ENCODE results near the gene C21orf91.

Gene C21orf91

GRCh38 chr21:17819114-17819876 is at the start of gene C21orf91:
C21orf91 (minus strand) TSS chr21:17819356; CDS start chr21:17818318, 1,038 bp downstream.
- DNase-seq, result peak; percentile 75

GRCh38 chr21:17866590-17866989 is 47.4 kb upstream of the C21orf91 start:
- DNase-seq, result no peak

GRCh38 chr21:17859661-17860060 is 40.5 kb upstream of the C21orf91 start:
- no peak for DNase-seq

- no peak for DNase-seq
These were observed 39.6 kb upstream of the C21orf91 start for GRCh38 chr21:17858747-17859146.

- DNase-seq, result no peak
These were observed 35.6 kb upstream of the C21orf91 start for GRCh38 chr21:17854745-17855144.

GRCh38 chr21:17853393-17854275 is 34.5 kb upstream of the C21orf91 start:
- DNase-seq, result no peak

- no peak for DNase-seq
These were observed 29.1 kb upstream of the C21orf91 start for GRCh38 chr21:17848228-17848627.

GRCh38 chr21:17841103-17841502 is 21.9 kb upstream of the C21orf91 start:
- no peak for DNase-seq

- DNase-seq, result no peak
These were observed 15.6 kb upstream of the C21orf91 start for GRCh38 chr21:17834639-17835354.

GRCh38 chr21:17829472-17829871 is 10.3 kb upstream of the C21orf91 start:
- no peak for DNase-seq

- no peak for DNase-seq
These were observed 9.1 kb upstream of the C21orf91 start for GRCh38 chr21:17828223-17828622.

GRCh38 chr21:17823846-17824245 is 4.7 kb upstream of the C21orf91 start:
- no peak for DNase-seq

- DNase-seq, result no peak
These were observed 2.0 kb upstream of the C21orf91 start for GRCh38 chr21:17821121-17821520.

GRCh38 chr21:17819877-17820229 is 697 bp upstream of the C21orf91 start:
- no peak for DNase-seq

- no peak for DNase-seq
These were observed 706 bp downstream of the C21orf91 start for GRCh38 chr21:17818186-17819113.

GRCh38 chr21:17813353-17813752 is 5.8 kb downstream of the C21orf91 start:
- DNase-seq, result no peak

GRCh38 chr21:17805966-17806365 is 13.2 kb downstream of the C21orf91 start:
- DNase-seq, result no peak

GRCh38 chr21:17803536-17803935 is 15.6 kb downstream of the C21orf91 start:
- DNase-seq, result no peak

GRCh38 chr21:17802572-17802971 is 16.6 kb downstream of the C21orf91 start:
- DNase-seq, result no peak

- no peak for DNase-seq
These were observed 19.6 kb downstream of the C21orf91 start for GRCh38 chr21:17799414-17800164.

- no peak for DNase-seq
These were observed 20.4 kb downstream of the C21orf91 start for GRCh38 chr21:17798796-17799195.

- no peak for DNase-seq
These were observed 21.2 kb downstream of the C21orf91 start for GRCh38 chr21:17797967-17798366.

Measured in NCI-H187 treated with DMSO at 0.1 percent for 48 hours (cell line).